ENCODE results near the gene SLC35E1.

SLC35E1 gene

GRCh38 chr19:16595097-16595496 is 22.9 kb upstream of the SLC35E1 start:
- no peak for DNase-seq

GRCh38 chr19:16594681-16595091 is 22.5 kb upstream of the SLC35E1 start:
- no peak for DNase-seq

- DNase-seq, result peak; percentile 49
Measured at GRCh38 chr19:16594131-16594586, 21.9 kb upstream of the SLC35E1 start.

GRCh38 chr19:16593181-16593580 is 21.0 kb upstream of the SLC35E1 start:
- no peak for DNase-seq

- no peak for DNase-seq
Measured at GRCh38 chr19:16591803-16592556, 19.8 kb upstream of the SLC35E1 start.

- no peak for DNase-seq
Measured at GRCh38 chr19:16590876-16591802, 18.9 kb upstream of the SLC35E1 start.

- peak; percentile 25 for DNase-seq
Measured at GRCh38 chr19:16589917-16590316, 17.7 kb upstream of the SLC35E1 start.

- DNase-seq, result peak; percentile 58
Measured at GRCh38 chr19:16588824-16589577, 16.8 kb upstream of the SLC35E1 start.

- DNase-seq, result peak; percentile 94
Measured at GRCh38 chr19:16587833-16588823, 15.9 kb upstream of the SLC35E1 start.

GRCh38 chr19:16586991-16587832 is 15.0 kb upstream of the SLC35E1 start:
- DNase-seq, result no peak

GRCh38 chr19:16586477-16586871 is 14.3 kb upstream of the SLC35E1 start:
- DNase-seq, result no peak

- no peak for DNase-seq
Measured at GRCh38 chr19:16585808-16586476, 13.7 kb upstream of the SLC35E1 start.

- DNase-seq, result no peak
Measured at GRCh38 chr19:16585094-16585801, 13.0 kb upstream of the SLC35E1 start.

- DNase-seq, result peak; percentile 90
Measured at GRCh38 chr19:16584248-16585093, 12.3 kb upstream of the SLC35E1 start.

- no peak for DNase-seq
Measured at GRCh38 chr19:16582486-16583261, 10.5 kb upstream of the SLC35E1 start.

GRCh38 chr19:16581971-16582343 is 9.7 kb upstream of the SLC35E1 start:
- no peak for DNase-seq

- no peak for DNase-seq
Measured at GRCh38 chr19:16581145-16581970, 9.1 kb upstream of the SLC35E1 start.

All from OCI-M1 (cell line).